ENCODE data around the gene EXOG.

The EXOG gene, protein sequence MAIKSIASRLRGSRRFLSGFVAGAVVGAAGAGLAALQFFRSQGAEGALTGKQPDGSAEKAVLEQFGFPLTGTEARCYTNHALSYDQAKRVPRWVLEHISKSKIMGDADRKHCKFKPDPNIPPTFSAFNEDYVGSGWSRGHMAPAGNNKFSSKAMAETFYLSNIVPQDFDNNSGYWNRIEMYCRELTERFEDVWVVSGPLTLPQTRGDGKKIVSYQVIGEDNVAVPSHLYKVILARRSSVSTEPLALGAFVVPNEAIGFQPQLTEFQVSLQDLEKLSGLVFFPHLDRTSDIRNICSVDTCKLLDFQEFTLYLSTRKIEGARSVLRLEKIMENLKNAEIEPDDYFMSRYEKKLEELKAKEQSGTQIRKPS

GRCh38 chr3:38496131-38496910 is at the start of gene EXOG:
EXOG (plus strand) TSS chr3:38496340; CDS start chr3:38496368, 28 bp downstream.
- peak; percentile 86 to 88 for DNase-seq

- DNase-seq: no peak
Measured at GRCh38 chr3:38446812-38447211, 49.3 kb upstream of the EXOG start.

DNA sequence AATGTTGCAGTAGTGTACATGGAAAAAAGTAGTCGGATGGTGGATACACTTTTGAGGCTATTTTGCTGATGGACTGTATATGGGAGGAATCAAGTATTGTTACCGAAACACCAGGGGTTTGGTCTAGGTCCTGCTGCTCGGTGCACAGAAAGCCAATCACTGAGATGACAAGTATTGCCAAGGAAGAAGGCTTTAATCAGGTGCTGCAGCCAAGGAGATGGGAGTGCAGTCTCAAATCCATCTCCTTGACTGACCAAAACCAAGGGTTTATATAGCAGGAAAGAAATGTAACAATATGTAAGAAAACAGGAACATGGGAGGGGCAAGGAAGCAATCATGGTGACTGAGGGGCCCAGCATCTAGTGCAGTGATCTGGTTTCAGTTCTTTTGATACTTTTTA is 45.3 kb upstream of the EXOG start:
- no peak for DNase-seq

DNA sequence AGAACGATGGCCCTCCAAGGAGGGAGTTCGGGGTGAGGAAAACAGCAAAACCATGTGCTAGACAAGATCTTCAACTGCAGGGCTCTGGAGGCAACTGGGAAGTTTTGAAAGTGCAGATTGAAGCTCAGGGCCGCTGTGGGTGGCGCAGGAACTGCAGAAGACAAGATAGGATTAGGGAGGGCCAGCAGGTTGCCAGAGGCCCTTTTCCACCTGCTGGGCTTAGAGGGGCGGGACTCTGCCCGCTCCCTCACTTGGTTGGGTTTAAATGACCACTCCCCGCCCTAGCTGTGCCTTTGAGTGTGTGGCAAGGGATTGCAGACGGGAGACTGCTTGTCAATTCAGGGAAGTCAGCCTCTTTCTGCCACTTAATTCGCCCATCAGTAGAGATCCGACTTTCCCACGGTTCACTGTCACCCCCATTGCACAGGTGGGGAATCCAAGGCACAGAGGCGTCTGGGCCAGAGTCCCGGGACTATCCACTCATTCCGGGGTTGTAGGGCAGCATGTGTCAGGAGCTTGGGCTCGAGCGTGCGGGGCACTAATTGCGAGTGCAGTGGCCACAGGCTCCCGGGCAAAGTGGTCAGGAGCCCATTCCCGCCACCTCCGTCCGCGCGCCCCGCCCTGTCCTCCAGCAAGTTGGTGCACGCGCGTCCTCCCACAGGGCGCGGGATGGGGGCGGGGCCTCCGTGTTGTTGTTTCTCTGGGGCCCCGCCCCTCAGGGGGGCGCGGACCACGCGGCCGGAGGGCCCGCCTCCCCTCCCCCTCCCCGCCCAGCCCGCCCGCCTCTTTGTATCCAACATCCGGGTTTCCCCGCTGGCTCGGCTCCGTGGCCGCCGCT is 42.8 kb upstream of the EXOG start, which contains the start of gene ACVR2B:
Gene ACVR2B, plus strand, starts transcription at position 816 of the 838 bp plus-strand sequence. CDS start 433 bp downstream, outside the sequence.
- DNase-seq: peak; percentile 62 to 76

DNA sequence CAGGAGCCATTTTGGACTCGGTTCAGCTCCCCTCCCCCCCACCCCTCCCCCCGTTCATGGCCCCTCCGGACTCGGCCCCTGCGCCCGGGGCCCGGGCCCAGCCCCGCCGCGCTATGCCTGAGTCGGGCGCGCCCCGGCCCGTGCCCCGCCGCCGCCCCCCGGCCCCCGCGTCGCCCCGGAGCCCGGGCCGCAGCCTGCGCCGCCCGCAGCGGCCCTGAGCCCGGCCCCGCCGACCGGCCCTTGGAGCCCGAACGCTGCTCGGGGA is 42.3 kb upstream of the EXOG start:
- DNase-seq: no peak

GRCh38 chr3:38454178-38454883 is 41.8 kb upstream of the EXOG start:
- peak; percentile 3 to 29 for DNase-seq

DNA sequence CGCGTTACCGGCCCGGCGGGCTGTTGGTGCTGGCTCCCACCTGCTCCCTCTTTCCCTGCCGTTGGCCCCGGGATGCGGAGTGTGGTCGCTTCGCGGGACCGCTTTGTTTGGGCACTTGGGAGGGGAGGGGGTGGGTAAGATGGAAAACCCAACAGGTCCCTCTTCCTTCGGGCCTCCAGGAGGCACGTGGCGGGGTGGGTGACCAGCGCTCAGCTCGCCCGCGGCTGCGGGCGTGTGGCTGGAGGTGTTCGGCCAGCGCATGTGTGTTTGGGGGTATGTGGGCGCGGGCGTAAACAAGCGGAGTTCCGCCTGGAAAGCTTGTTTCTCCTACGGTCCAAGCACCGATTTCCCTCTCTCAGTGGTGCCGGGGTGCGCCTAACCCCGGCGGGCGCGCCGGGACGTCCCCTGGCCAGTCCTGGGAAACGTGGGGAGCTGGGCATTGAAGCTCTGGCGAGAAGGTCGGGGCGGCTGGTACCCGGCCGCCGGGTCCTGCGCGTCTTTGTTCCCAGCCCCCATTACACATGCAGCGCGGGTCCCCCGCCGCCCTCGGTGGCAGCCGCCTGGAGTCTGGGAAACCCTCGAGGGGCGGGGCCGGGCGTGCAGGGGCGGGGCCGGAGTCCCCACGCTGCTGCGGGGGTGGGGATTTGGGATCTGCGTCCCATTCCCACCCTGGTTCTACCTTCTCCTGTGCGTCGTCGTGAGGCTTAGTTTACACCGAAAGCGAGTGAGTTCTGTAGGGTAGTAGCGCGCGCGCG is 41.1 kb upstream of the EXOG start:
- peak; percentile 76 to 86 for DNase-seq

- DNase-seq: no peak
Measured at GRCh38 chr3:38455639-38456430, 40.3 kb upstream of the EXOG start.

- no peak for DNase-seq
Measured at GRCh38 chr3:38457111-38458003, 38.8 kb upstream of the EXOG start.

GRCh38 chr3:38458796-38459498 is 37.2 kb upstream of the EXOG start:
- DNase-seq: peak; percentile 5 to 45

- DNase-seq: no peak
Measured at GRCh38 chr3:38459499-38460048, 36.6 kb upstream of the EXOG start.

- DNase-seq: no peak
Measured at GRCh38 chr3:38460377-38461270, 35.5 kb upstream of the EXOG start.

- no peak for DNase-seq
Measured at GRCh38 chr3:38465588-38466154, 30.5 kb upstream of the EXOG start.

- DNase-seq: no peak
Measured at GRCh38 chr3:38468765-38469164, 27.4 kb upstream of the EXOG start.

- DNase-seq: no peak
Measured at GRCh38 chr3:38469852-38470251, 26.3 kb upstream of the EXOG start.

GRCh38 chr3:38471260-38471857 is 24.8 kb upstream of the EXOG start:
- no peak for DNase-seq

- DNase-seq: no peak
Measured at GRCh38 chr3:38472342-38472741, 23.8 kb upstream of the EXOG start.
